AG08395 (cell line): ENCODE measurements around the gene HACD3.

ENCODE experiments used
- DNase-seq: peaks from one replicate; pipeline ENCODE4 v3.0.0; 2012; ENCODE audit warnings: mixed read lengths, low spot score

HACD3 gene

GRCh38 chr15:65530318-65531111 is at the start of gene HACD3:
Gene HACD3, plus strand, starts transcription at chr15:65530463. Its CDS starts 169 bp downstream, at chr15:65530632.
- peak; percentile 97 for DNase-seq

GRCh38 chr15:65484876-65485275 is 45.4 kb upstream of the HACD3 start:
- DNase-seq: no peak

- no peak for DNase-seq
Measured at GRCh38 chr15:65494076-65494475, 36.2 kb upstream of the HACD3 start.

- no peak for DNase-seq
Measured at GRCh38 chr15:65509321-65509720, 20.9 kb upstream of the HACD3 start.

- no peak for DNase-seq
Measured at GRCh38 chr15:65512189-65512588, 18.1 kb upstream of the HACD3 start.

- peak; percentile 66 for DNase-seq
Measured at GRCh38 chr15:65512807-65513416, 17.4 kb upstream of the HACD3 start.

GRCh38 chr15:65516997-65517865 is 13.0 kb upstream of the HACD3 start, which contains the start of gene DPP8:
Gene DPP8, minus strand, starts transcription at chr15:65517689. Its CDS starts 5,136 bp downstream, at chr15:65512553.
- peak; percentile 94 for DNase-seq

GRCh38 chr15:65517866-65518207 is 12.4 kb upstream of the HACD3 start:
- DNase-seq: no peak

GRCh38 chr15:65518633-65519285 is 11.5 kb upstream of the HACD3 start:
- no peak for DNase-seq

GRCh38 chr15:65521350-65521749 is 8.9 kb upstream of the HACD3 start:
- no peak for DNase-seq

GRCh38 chr15:65524226-65524625 is 6.0 kb upstream of the HACD3 start:
- no peak for DNase-seq

GRCh38 chr15:65525622-65526021 is 4.6 kb upstream of the HACD3 start:
- peak; percentile 54 for DNase-seq

GRCh38 chr15:65528461-65529060 is 1.7 kb upstream of the HACD3 start:
- DNase-seq: no peak

GRCh38 chr15:65529762-65530317 is 423 bp upstream of the HACD3 start:
- DNase-seq: no peak

- no peak for DNase-seq
Measured at GRCh38 chr15:65532738-65533051, 2.4 kb downstream of the HACD3 start.

GRCh38 chr15:65533057-65533756 is 2.9 kb downstream of the HACD3 start:
- DNase-seq: no peak

- no peak for DNase-seq
Measured at GRCh38 chr15:65535192-65535591, 4.9 kb downstream of the HACD3 start.

- DNase-seq: no peak
Measured at GRCh38 chr15:65540314-65540713, 10.1 kb downstream of the HACD3 start.

GRCh38 chr15:65541231-65541820 is 11.1 kb downstream of the HACD3 start:
- no peak for DNase-seq

GRCh38 chr15:65547841-65548240 is 17.6 kb downstream of the HACD3 start:
- no peak for DNase-seq
